PC-9 (cell line): ENCODE results near the gene PIH1D1. TPM values are rescaled to one million over a fixed set of nuclear protein-coding genes. Genes with fewer than 3 reads are reported as not detected.

Experiments used
- BruUV-seq: library from RNA; stranded (reverse); fragments of 400-500 nt; replicated peaks from 2 replicates; lab custom pipeline; 2021; lab: Mats Ljungman, UMichigan
- CTCF ChIA-PET: fragments of 300-600 bp; sonication (Branson Sonifier 250); formaldehyde crosslinking; loops from one replicate; lab custom pipeline; 2022; ENCODE audit warnings: antibody characterized with exemption; lab: Charles Lee
- POLR2A ChIA-PET: fragments of 300-600 bp; sonication (Branson Sonifier 250); formaldehyde crosslinking; loops from one replicate; lab custom pipeline; 2022; ENCODE audit warnings: antibody characterized with exemption; ENCODE audit not compliant: unreplicated experiment; lab: Charles Lee
- DNase-seq, 2 experiments: peaks; one replicate each; pipeline versions ENCODE4 v3.0.0 to v3.0.0-alpha.2; 2015 to 2022; ENCODE audit warnings: mixed read lengths in 1 of 2
- H2AFZ ChIP-seq: fragments of 200-600 bp; sonication (generic); 2 replicates; pipeline ENCODE4 v1.8.1; 2017; ENCODE audit warnings: antibody characterized with exemption
- H3F3A ChIP-seq: fragments of 200-600 bp; sonication (generic); 2 replicates; pipeline ENCODE4 v1.8.1; 2017; ENCODE audit warnings: antibody characterized with exemption, mild to moderate bottlenecking, low read depth; ENCODE audit not compliant: insufficient read depth
- H3K27ac ChIP-seq: fragments of 200-600 bp; sonication (generic); 2 replicates; pipeline ENCODE4 v1.6.1; 2016; ENCODE audit warnings: mixed run types
- H3K27me3 ChIP-seq: fragments of 200-600 bp; sonication (generic); 2 replicates; pipeline ENCODE4 v1.6.1; 2016; ENCODE audit warnings: low read depth, mixed run types; ENCODE audit not compliant: insufficient read depth
- H3K36me3 ChIP-seq: fragments of 200-600 bp; sonication (generic); 2 replicates; pipeline ENCODE4 v1.6.1; 2016; ENCODE audit warnings: low read depth, mixed run types
- H3K4me1 ChIP-seq: fragments of 200-600 bp; sonication (generic); replicated peaks from 2 replicates; pipeline ENCODE4 v1.6.1; 2016; ENCODE audit warnings: mixed run types; ENCODE audit not compliant: insufficient read depth
- H3K4me2 ChIP-seq: fragments of 200-600 bp; sonication (generic); 2 replicates; pipeline ENCODE4 v1.6.1; 2017; ENCODE audit warnings: mixed run types
- H3K4me3 ChIP-seq: fragments of 200-600 bp; sonication (generic); 2 replicates; pipeline ENCODE4 v1.6.1; 2016; ENCODE audit warnings: mixed run types
- H3K79me2 ChIP-seq: fragments of 200-600 bp; sonication (generic); 2 replicates; pipeline ENCODE4 v1.6.1; 2017; ENCODE audit warnings: low read depth, mixed run types
- H3K9me2 ChIP-seq: fragments of 200-600 bp; sonication (generic); 2 replicates; pipeline ENCODE4 v1.8.1; 2017; ENCODE audit warnings: mild to moderate bottlenecking; ENCODE audit not compliant: insufficient read depth
- H3K9me3 ChIP-seq: fragments of 200-600 bp; sonication (generic); 2 replicates; pipeline ENCODE4 v1.8.1; 2016; ENCODE audit warnings: low read depth; ENCODE audit not compliant: insufficient read depth
- H4K20me1 ChIP-seq: fragments of 200-600 bp; sonication (generic); 2 replicates; pipeline ENCODE4 v1.8.1; 2017; ENCODE audit not compliant: insufficient read depth
- CTCF ChIP-seq: fragments of 200-600 bp; sonication (generic); conservative IDR thresholded peaks from 2 replicates; pipeline ENCODE4 v1.6.1; 2017; ENCODE audit warnings: mixed run types, antibody characterized with exemption, mild to moderate bottlenecking, moderate library complexity
- EZH2 ChIP-seq: fragments of 200-600 bp; sonication (generic); IDR thresholded peaks from 2 replicates; pipeline ENCODE4 v1.8.0; 2017; ENCODE audit warnings: antibody characterized with exemption, low read depth
- intact Hi-C: fragments of 100-400 bp; cut with micrococcal nuclease; formaldehyde crosslinking; loops from one replicate; pipeline ENCODE4 v1.10.0; 2022; ENCODE audit not compliant: unreplicated experiment
- total RNA-seq: library from RNA; stranded (reverse); gene quantifications from 2 replicates; pipeline ENCODE4 v1.2.3, GENCODE V29; 2021

PIH1D1 gene
- total RNA-seq, 1 experiment from 2014 or later = 156 TPM

GRCh38 chr19:49421878-49422202 lies 29.8 kb downstream of the PIH1D1 start:
- Histone ChIP-seq H3K9me2 (no peaks in the 10 kb centered on the region), H3K4me3 (no peak overlapping the region), H4K20me1 (no peaks in the 10 kb centered on the region), H3K9me3 (no peaks in the 10 kb centered on the region), H3K4me2 (no peak overlapping the region), H3K27ac (no peak overlapping the region), H3F3A (no peaks in the 10 kb centered on the region), H3K36me3 (no peaks in the 10 kb centered on the region), H2AFZ (no peak overlapping the region), H3K4me1 (no peaks in the 10 kb centered on the region), H3K79me2 (no peaks in the 10 kb centered on the region), H3K27me3 (peaks cover 98% of the 10 kb centered on the region)
- intact Hi-C loops = no loop called here
- BruUV-seq = no TSS peak
- POLR2A ChIA-PET = no interaction called here
- CTCF ChIA-PET = no interaction called here
- no peak for DNase-seq
- TF ChIP-seq CTCF (no peak), EZH2 (no peak)

- H3K36me3 ChIP-seq = no peaks in the 10 kb centered on the region
- no peaks in the 10 kb centered on the region for H3K79me2 ChIP-seq
- DNase-seq = peak in 1 of 2 experiments; percentile 58
- no peak overlapping the region for H2AFZ ChIP-seq
- CTCF ChIA-PET = no interaction called here
- H3K9me3 ChIP-seq = no peaks in the 10 kb centered on the region
- H3K4me1 ChIP-seq = no peaks in the 10 kb centered on the region
- intact Hi-C loops = no loop called here
- BruUV-seq = no TSS peak
- H3K4me2 ChIP-seq = no peak overlapping the region
- H3K4me3 ChIP-seq = no peak overlapping the region
- H3F3A ChIP-seq = no peaks in the 10 kb centered on the region
- H3K27me3 ChIP-seq = peaks cover 98% of the 10 kb centered on the region
- no peaks in the 10 kb centered on the region for H4K20me1 ChIP-seq
- H3K9me2 ChIP-seq = no peaks in the 10 kb centered on the region
- no peak for TF ChIP-seq EZH2
- TF ChIP-seq CTCF = no peak
- no peak overlapping the region for H3K27ac ChIP-seq
- POLR2A ChIA-PET = interaction anchor here (0.7 kb wide), 1 partner anchor 245 kb away, joined by 4 read pairs; no protein-coding TSS in a partner anchor
Observed at GRCh38 chr19:49421039-49421877, 30.4 kb downstream of the PIH1D1 start.

- no peak for DNase-seq
- no peak overlapping the region for H3K4me3 ChIP-seq
- no peaks in the 10 kb centered on the region for H3K36me3 ChIP-seq
- no peaks in the 10 kb centered on the region for H3F3A ChIP-seq
- no peaks in the 10 kb centered on the region for H3K9me3 ChIP-seq
- no peaks in the 10 kb centered on the region for H4K20me1 ChIP-seq
- H3K27me3 ChIP-seq = peaks cover 98% of the 10 kb centered on the region
- BruUV-seq = no TSS peak
- intact Hi-C loops = no loop called here
- H3K79me2 ChIP-seq = no peaks in the 10 kb centered on the region
- TF ChIP-seq CTCF = no peak
- TF ChIP-seq EZH2 = no peak
- no peaks in the 10 kb centered on the region for H3K9me2 ChIP-seq
- POLR2A ChIA-PET = no interaction called here
- CTCF ChIA-PET = no interaction called here
- H3K4me1 ChIP-seq = no peaks in the 10 kb centered on the region
- H3K27ac ChIP-seq = no peak overlapping the region
- no peak overlapping the region for H3K4me2 ChIP-seq
- no peak overlapping the region for H2AFZ ChIP-seq
Observed at GRCh38 chr19:49420227-49420626, 31.4 kb downstream of the PIH1D1 start.
